Mesenchymal stem cell (in vitro differentiated cells and primary cell): Measurements from ENCODE around the gene CRADD.

Experiments used
- DNase-seq: peaks from one replicate; pipeline ENCODE4 v3.0.0-alpha.2; 2013
- H2AFZ ChIP-seq: one replicate; pipeline ENCODE4 v1.6.1; 2013; ENCODE audit warnings: low read depth, mild to moderate bottlenecking, control low read depth, inconsistent platforms, low read length, moderate library complexity
- H2AK5ac ChIP-seq: 2 replicates; pipeline ENCODE4 v1.6.1; 2013; ENCODE audit warnings: low read length, moderate library complexity, mild to moderate bottlenecking, inconsistent platforms; ENCODE audit not compliant: severe bottlenecking
- H2BK120ac ChIP-seq: one replicate; pipeline ENCODE4 v1.6.1; 2013; ENCODE audit warnings: low read depth, mild to moderate bottlenecking, inconsistent platforms, low read length, moderate library complexity
- H2BK12ac ChIP-seq, 2 experiments: one replicate each; pipeline ENCODE4 v1.6.1; 2013; ENCODE audit warnings: inconsistent platforms in 2 of 2, low read length in 2 of 2, mild to moderate bottlenecking in 2 of 2, moderate library complexity in 2 of 2, control low read depth in 1 of 2
- H2BK15ac ChIP-seq: one replicate; pipeline ENCODE4 v1.6.1; 2013; ENCODE audit warnings: mild to moderate bottlenecking, low read depth, inconsistent platforms; ENCODE audit not compliant: poor library complexity, severe bottlenecking
- H2BK5ac ChIP-seq: 2 replicates; pipeline ENCODE4 v1.6.1; 2013; ENCODE audit warnings: low read depth, mild to moderate bottlenecking, low read length, control low read depth, inconsistent platforms; ENCODE audit not compliant: poor library complexity, severe bottlenecking
- H3K14ac ChIP-seq, 2 experiments: one replicate each; pipeline ENCODE4 v1.6.1; 2013; ENCODE audit warnings: inconsistent platforms in 2 of 2, low read length in 2 of 2, control low read depth in 1 of 2, mild to moderate bottlenecking in 1 of 2, moderate library complexity in 1 of 2
- H3K18ac ChIP-seq, 2 experiments: one replicate each; pipeline ENCODE4 v1.6.1; 2013; ENCODE audit warnings: inconsistent platforms in 2 of 2, low read length in 2 of 2, control low read depth in 1 of 2, low read depth in 1 of 2, mild to moderate bottlenecking in 1 of 2
- H3K23ac ChIP-seq, 2 experiments: one replicate each; pipeline ENCODE4 v1.6.1; 2013; ENCODE audit warnings: inconsistent platforms in 2 of 2, low read length in 2 of 2, mild to moderate bottlenecking in 2 of 2, moderate library complexity in 2 of 2, control low read depth in 1 of 2
- H3K27ac ChIP-seq: 2 replicates; pipeline ENCODE4 v1.5.1; 2013; ENCODE audit warnings: mild to moderate bottlenecking, moderate library complexity, low read length, control low read depth, inconsistent platforms; ENCODE audit not compliant: poor library complexity, severe bottlenecking
- H3K27me3 ChIP-seq, 2 experiments: 2 replicates each; pipeline versions ENCODE4 v1.6.1 to v1.7.0; 2013; ENCODE audit warnings: low read length in 2 of 2, mild to moderate bottlenecking in 2 of 2, moderate library complexity in 2 of 2, control low read depth in 1 of 2, inconsistent platforms in 1 of 2; ENCODE audit not compliant: control insufficient read depth in 1 of 2, insufficient read depth in 1 of 2
- H3K36me3 ChIP-seq, 2 experiments: 2 replicates each; pipeline versions ENCODE4 v1.6.1 to v1.7.0; 2013; ENCODE audit warnings: low read length in 2 of 2, control low read depth in 1 of 2, inconsistent platforms in 1 of 2, low read depth in 1 of 2, mild to moderate bottlenecking in 1 of 2; ENCODE audit not compliant: insufficient read depth in 2 of 2, control insufficient read depth in 1 of 2
- H3K4ac ChIP-seq, 2 experiments: one replicate each; pipeline ENCODE4 v1.6.1; 2013; ENCODE audit warnings: inconsistent platforms in 2 of 2, low read length in 2 of 2, mild to moderate bottlenecking in 2 of 2, moderate library complexity in 2 of 2, control low read depth in 1 of 2, low read depth in 1 of 2
- H3K4me1 ChIP-seq: 2 replicates; pipeline ENCODE4 v1.6.1; 2013; ENCODE audit warnings: low read depth, low read length, control low read depth; ENCODE audit not compliant: control insufficient read depth, insufficient read depth
- H3K4me2 ChIP-seq: 2 replicates; pipeline ENCODE4 v1.6.1; 2013; ENCODE audit warnings: low read length, mild to moderate bottlenecking, inconsistent platforms; ENCODE audit not compliant: poor library complexity, severe bottlenecking
- H3K4me3 ChIP-seq, 2 experiments: 2 replicates each; pipeline versions ENCODE4 v1.5.1 to v1.7.0; 2013; ENCODE audit warnings: low read length in 2 of 2, mild to moderate bottlenecking in 2 of 2, control low read depth in 1 of 2, low read depth in 1 of 2; ENCODE audit not compliant: insufficient read depth in 1 of 2
- H3K79me1 ChIP-seq: replicated peaks from 2 replicates; pipeline ENCODE4 v1.6.1; 2013; ENCODE audit warnings: mild to moderate bottlenecking, control low read depth, low read length, inconsistent platforms; ENCODE audit not compliant: poor library complexity, severe bottlenecking
- H3K9ac ChIP-seq: 2 replicates; pipeline ENCODE4 v1.7.0; 2013; ENCODE audit warnings: mild to moderate bottlenecking, low read length, moderate library complexity
- H3K9me3 ChIP-seq: 2 replicates; pipeline ENCODE4 v1.7.0; 2013; ENCODE audit warnings: mild to moderate bottlenecking, low read length; ENCODE audit not compliant: control insufficient read depth
- H4K8ac ChIP-seq: one replicate; pipeline ENCODE4 v1.6.1; 2013; ENCODE audit warnings: inconsistent platforms, mild to moderate bottlenecking, low read length, moderate library complexity
- H4K91ac ChIP-seq: one replicate; pipeline ENCODE4 v1.6.1; 2013; ENCODE audit warnings: mild to moderate bottlenecking, low read length, inconsistent platforms
- WGBS: methylation state at CpG from one replicate; pipeline ENCODE4 v1.1.7; 2013; ENCODE audit warnings: mixed read lengths; 5-methylcytosine and 5-hydroxymethylcytosine counted together

The CRADD gene

GRCh38 chr12:93912086-93912733 lies 235.0 kb downstream of the CRADD start:
- Histone ChIP-seq H4K8ac (no peak overlapping the region), H3K27me3 (no peaks in the 10 kb centered on the region), H3K4ac (peak overlapping the region; percentile 54 to 57), H2AK5ac (no peak overlapping the region), H3K9ac (no peak overlapping the region), H3K14ac (no peak overlapping the region), H3K4me2 (no peak overlapping the region), H3K4me1 (no peaks in the 10 kb centered on the region), H2BK12ac (peak overlapping the region in 1 of 2 experiments; percentile 63), H3K18ac (peak overlapping the region; percentile 3 to 63), H3K4me3 (no peak overlapping the region), H3K36me3 (no peaks in the 10 kb centered on the region), H2BK120ac (no peak overlapping the region), H2BK15ac (no peak overlapping the region), H2AFZ (no peak overlapping the region), H4K91ac (no peak overlapping the region), H3K23ac (no peak overlapping the region), H2BK5ac (no peak overlapping the region), H3K79me1 (no peaks in the 10 kb centered on the region), H3K9me3 (no peaks in the 10 kb centered on the region), H3K27ac (no peak overlapping the region)
- no peak for DNase-seq
- WGBS: 96% methylated on average over 5 of the region's 6 CpGs

DNA sequence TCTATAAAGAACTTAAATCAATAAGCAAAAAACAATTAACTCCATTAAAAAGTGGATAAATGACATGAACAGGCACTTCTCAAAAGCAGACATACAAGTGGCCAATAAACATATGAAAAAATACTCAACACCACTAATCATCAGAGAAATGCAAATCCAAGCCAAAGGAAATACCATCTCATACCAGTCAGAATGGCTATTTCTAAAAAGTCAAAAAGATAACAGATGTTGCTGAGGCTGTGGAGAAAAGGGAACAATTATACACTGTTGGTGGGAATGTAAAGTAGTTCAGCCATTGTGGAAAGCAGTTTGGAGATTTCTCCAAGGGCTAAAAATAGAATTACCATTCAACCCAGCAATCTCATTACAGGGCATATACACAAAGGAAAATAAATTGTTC lies 236.7 kb downstream of the CRADD start:
- H3K4ac ChIP-seq: no peak overlapping the region
- H3K18ac ChIP-seq: no peak overlapping the region
- no peak overlapping the region for H4K8ac ChIP-seq
- no peak overlapping the region for H2BK5ac ChIP-seq
- H3K23ac ChIP-seq: no peak overlapping the region
- no peaks in the 10 kb centered on the region for H3K36me3 ChIP-seq
- no peak overlapping the region for H3K9ac ChIP-seq
- no peaks in the 10 kb centered on the region for H3K9me3 ChIP-seq
- H2BK15ac ChIP-seq: no peak overlapping the region
- no peaks in the 10 kb centered on the region for H3K79me1 ChIP-seq
- H2AK5ac ChIP-seq: no peak overlapping the region
- no peaks in the 10 kb centered on the region for H3K27me3 ChIP-seq
- H2AFZ ChIP-seq: no peak overlapping the region
- H2BK12ac ChIP-seq: no peak overlapping the region
- H4K91ac ChIP-seq: no peak overlapping the region
- no peak overlapping the region for H3K14ac ChIP-seq
- DNase-seq: peak; percentile 43
- H3K4me1 ChIP-seq: peaks cover 1% of the 10 kb centered on the region
- no peak overlapping the region for H3K4me2 ChIP-seq
- H2BK120ac ChIP-seq: no peak overlapping the region
- H3K27ac ChIP-seq: no peak overlapping the region
- no peak overlapping the region for H3K4me3 ChIP-seq

GRCh38 chr12:93914281-93914680 lies 237.1 kb downstream of the CRADD start:
- DNase-seq: no peak
- H3K18ac ChIP-seq: peak overlapping the region in 1 of 2 experiments; percentile 50
- no peaks in the 10 kb centered on the region for H3K27me3 ChIP-seq
- no peak overlapping the region for H2AFZ ChIP-seq
- H2BK120ac ChIP-seq: no peak overlapping the region
- H2AK5ac ChIP-seq: no peak overlapping the region
- H3K4me3 ChIP-seq: no peak overlapping the region
- no peaks in the 10 kb centered on the region for H3K9me3 ChIP-seq
- peak overlapping the region in 1 of 2 experiments; percentile 59 for H2BK12ac ChIP-seq
- H3K4me2 ChIP-seq: no peak overlapping the region
- peaks cover 1% of the 10 kb centered on the region for H3K4me1 ChIP-seq
- H3K23ac ChIP-seq: no peak overlapping the region
- no peak overlapping the region for H2BK15ac ChIP-seq
- no peak overlapping the region for H3K14ac ChIP-seq
- no peaks in the 10 kb centered on the region for H3K79me1 ChIP-seq
- no peak overlapping the region for H2BK5ac ChIP-seq
- no peak overlapping the region for H3K4ac ChIP-seq
- no peak overlapping the region for H3K27ac ChIP-seq
- H4K8ac ChIP-seq: no peak overlapping the region
- no peaks in the 10 kb centered on the region for H3K36me3 ChIP-seq
- H3K9ac ChIP-seq: no peak overlapping the region
- no peak overlapping the region for H4K91ac ChIP-seq
- 94% methylated on average over 5 of the region's 5 CpGs for WGBS

DNA sequence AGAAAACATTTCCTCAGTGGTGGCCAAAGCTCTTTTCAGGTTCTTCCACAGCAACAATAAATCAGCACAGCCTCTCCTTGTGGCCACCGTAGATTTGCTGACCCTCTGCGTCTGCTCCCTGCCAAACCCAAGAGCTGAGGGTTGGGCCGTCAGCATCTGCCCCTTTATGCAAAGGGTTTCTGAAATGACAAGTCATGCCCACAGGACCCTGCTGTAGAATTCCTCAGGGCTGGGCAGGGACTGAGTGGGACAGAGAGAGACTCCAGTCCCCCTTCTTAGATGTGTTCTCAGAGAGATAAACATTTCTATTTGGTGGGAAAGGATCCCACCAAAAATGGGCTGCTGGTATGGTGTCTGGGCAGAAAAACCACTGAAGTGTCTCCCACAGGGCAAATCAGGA lies 238.2 kb downstream of the CRADD start:
- Histone ChIP-seq H2BK12ac (no peak overlapping the region), H3K27ac (no peak overlapping the region), H2AFZ (no peak overlapping the region), H3K79me1 (no peaks in the 10 kb centered on the region), H3K9ac (no peak overlapping the region), H3K9me3 (no peaks in the 10 kb centered on the region), H2AK5ac (no peak overlapping the region), H2BK5ac (no peak overlapping the region), H3K4me3 (no peak overlapping the region), H3K14ac (no peak overlapping the region), H3K4ac (no peak overlapping the region), H3K18ac (peak overlapping the region in 1 of 2 experiments; percentile 38), H3K36me3 (no peaks in the 10 kb centered on the region), H4K8ac (no peak overlapping the region), H3K27me3 (no peaks in the 10 kb centered on the region), H3K4me2 (no peak overlapping the region), H2BK15ac (no peak overlapping the region), H3K4me1 (peaks cover 1% of the 10 kb centered on the region), H4K91ac (no peak overlapping the region), H2BK120ac (no peak overlapping the region), H3K23ac (no peak overlapping the region)
- 91% methylated on average over 3 of the region's 3 CpGs for WGBS
- DNase-seq: no peak
